GM18520 (cell line): ENCODE data around the gene MTR.

Source experiments
- ATAC-seq: cut with Tn5 transposase; IDR thresholded peaks from one replicate; pipeline ENCODE4 v1.9.1; 2021; ENCODE audit not compliant: unreplicated experiment

The MTR gene

GRCh38 chr1:236795035-236795756 lies at the start of gene MTR:
Gene MTR (plus strand): TSS chr1:236795292. CDS start chr1:236795704, 412 bp downstream.
- ATAC-seq = peak; percentile 97

DNA sequence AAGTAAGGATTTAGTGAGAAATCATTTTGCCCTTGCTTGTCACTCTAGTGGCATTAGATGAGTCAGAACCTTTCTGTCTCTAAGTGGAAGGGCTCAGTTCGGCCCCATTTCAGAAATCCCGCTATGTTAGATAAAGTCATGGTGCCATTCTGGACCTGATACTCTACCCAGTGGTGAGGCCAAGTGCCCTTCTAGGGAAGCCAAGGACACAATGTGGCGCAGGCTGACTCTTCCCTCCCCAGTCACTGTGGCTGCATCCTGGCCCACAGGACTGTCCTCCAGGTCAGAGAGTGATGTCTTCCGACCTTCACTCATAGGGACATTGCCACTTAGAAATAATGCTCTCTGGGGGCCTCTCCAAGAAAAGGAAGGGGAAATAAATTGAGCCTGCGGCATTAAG lies 48.3 kb upstream of the MTR start:
- no peak for ATAC-seq

- ATAC-seq = no peak
Observed at GRCh38 chr1:236747311-236747985, 47.6 kb upstream of the MTR start.

GRCh38 chr1:236748268-236748870 lies 46.7 kb upstream of the MTR start:
- no peak for ATAC-seq

DNA sequence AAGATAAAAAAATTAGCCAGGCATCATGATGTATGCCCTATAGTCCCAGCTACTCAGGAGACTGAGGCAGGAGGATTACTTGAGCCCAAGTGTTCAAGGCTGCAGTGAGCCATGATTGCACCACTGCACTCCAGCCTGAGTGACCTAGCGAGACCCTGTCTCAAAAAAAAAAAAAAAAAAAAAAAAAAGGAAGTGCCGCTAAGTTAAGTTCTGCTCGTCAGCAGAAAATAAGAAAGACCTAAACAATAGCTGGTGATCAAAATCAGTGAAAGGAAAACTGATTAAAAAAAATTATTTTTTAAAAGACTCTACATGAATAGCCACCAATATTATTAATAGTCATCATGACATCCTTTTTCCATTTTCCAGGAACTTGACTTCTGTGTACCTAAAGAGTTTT lies 44.2 kb upstream of the MTR start:
- ATAC-seq = no peak

DNA sequence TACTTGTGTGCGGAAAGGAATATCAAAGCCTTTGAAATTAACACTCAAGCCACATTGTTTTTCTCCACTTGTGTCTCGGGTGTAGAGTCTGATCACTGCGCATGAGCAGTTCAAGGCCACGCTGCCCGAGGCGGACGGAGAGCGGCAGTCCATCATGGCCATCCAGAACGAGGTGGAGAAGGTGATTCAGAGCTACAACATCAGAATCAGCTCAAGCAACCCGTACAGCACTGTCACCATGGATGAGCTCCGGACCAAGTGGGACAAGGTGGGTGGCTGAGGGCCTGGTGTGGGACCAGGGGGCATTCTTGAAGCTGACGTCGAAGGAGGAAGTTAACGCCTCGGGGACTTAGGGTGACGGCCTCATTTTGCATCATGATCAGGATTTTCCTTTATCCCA lies 43.7 kb upstream of the MTR start:
- no peak for ATAC-seq

- no peak for ATAC-seq
Observed at GRCh38 chr1:236751935-236752334, 43.2 kb upstream of the MTR start.

GRCh38 chr1:236753516-236753915 lies 41.6 kb upstream of the MTR start:
- no peak for ATAC-seq

DNA sequence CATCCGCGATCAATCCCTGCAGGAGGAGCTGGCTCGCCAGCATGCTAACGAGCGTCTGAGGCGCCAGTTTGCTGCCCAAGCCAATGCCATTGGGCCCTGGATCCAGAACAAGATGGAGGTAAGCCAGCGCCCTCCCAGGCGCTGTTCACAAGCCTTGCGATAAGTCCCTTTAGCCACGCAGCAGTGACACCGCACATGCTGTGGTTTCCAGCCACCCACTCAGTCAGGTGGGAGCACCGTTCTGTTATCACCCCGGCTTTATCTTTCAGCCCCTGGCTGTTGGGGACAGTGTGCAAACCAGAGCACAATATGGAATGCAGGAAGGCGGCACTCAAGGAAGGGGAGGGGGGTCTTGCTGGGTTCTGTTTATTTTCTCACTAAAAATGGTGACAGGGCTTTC lies 41.1 kb upstream of the MTR start:
- no peak for ATAC-seq

- no peak for ATAC-seq
Observed at GRCh38 chr1:236754525-236755210, 40.4 kb upstream of the MTR start.

DNA sequence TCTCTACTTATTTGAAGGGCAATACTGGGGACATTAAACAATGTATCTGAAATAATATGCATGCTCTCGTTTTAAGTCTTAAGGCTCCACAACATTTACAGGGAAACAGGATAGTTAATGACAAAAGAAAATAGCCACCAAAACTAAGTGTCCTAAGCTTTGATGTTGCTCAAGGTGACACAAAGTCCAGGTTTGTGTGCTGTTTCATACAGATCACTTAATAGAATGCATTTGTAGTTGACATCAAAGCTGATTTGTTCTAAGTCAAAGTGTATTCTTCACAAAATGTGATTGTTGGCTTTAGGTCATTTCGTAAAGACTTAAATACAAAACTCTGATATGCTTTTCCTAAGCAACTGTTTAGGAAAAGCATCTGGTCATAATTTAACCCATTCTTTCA lies 37.5 kb upstream of the MTR start:
- no peak for ATAC-seq

DNA sequence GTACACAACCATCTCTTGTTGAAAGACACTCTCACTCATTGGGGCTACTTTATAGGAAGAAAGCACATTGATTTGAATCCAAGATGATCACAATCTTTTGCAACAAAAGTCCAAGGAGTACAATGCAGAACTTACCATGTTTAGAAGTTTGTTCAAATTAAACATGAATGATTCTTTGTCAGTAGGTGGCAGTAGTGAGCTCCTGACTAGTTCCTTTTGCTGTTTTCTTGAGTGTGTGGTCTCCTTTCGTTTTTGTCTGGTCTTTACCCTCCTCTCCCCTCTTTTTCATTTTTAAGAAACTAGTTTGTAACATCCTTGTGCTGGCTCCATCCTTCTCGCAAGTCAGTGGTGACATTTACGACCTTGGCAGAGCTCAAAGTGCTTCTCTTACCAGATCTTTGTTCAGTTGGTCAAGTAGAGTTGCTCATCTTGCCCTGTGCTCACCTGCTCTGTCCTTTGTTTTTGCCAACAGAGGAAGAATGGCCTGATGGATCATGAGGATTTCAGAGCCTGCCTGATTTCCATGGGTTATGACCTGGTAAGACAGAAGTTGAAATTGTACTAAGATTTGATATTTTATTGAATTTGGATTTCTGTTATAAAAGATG lies 35.7 kb upstream of the MTR start:
- no peak for ATAC-seq

DNA sequence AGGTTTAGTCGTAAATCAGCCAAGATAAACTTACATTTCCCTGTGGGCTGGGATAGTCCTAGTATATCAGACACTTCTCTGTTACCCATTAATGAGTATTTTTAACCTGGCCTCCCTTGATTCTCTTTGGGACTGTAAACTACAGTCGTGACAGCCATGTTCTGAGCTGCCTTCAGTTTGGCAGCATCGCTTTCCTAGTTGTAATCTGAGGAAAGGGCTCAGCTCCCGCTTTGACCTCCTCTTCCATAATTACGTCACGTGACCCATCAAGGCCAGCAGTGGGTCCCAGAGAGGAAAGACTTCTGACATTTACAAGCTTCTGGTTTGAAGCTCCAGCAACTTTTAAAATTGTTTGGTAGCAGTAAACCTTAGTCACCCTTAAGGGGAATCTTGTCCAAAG lies 34.6 kb upstream of the MTR start:
- ATAC-seq = no peak

DNA sequence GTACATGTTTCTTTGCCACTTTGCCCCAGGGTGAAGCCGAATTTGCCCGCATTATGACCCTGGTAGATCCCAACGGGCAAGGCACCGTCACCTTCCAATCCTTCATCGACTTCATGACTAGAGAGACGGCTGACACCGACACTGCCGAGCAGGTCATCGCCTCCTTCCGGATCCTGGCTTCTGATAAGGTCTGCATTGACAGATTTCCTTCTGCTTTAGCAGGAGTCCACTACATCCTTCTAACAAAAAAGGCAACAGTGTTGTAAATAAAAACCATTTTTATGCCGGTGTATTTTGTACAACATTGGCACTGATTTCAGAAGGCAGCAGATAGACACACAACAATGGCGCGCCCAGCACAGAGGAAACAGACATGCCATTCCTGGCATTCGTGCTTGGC lies 34.1 kb upstream of the MTR start:
- no peak for ATAC-seq

DNA sequence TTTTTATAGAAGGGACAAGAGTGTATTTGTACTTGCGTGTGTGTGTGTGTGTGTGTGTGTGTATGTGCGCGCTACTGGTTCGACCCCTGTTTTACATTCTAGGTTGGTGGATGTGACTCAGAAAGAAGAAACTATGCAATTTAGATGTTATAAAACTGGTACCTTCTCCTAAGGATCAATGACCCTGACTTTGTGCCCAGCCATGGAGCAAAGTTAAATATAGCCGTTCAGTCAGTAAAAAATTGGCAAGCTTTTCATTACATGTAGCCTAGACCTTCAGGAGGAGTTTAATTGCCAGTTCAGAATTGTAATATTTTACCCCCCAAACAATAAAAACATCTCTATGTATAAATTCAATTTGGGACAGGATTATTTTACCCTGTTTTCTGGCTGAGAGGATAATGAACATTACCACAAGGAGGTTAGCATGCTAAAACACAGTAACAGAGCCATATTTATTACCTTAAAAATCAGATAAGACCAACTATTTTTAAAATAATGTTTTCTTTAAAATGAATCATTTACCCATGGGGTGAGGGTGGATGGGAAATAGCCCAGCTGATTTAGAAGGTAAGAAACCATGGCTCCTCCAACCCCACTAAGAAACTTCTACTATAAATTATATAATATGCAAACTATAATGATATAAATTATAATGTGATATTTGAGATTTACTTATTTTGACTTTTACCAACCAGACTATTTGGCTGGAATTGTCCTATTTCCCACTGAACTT lies 33.5 kb upstream of the MTR start:
- no peak for ATAC-seq

DNA sequence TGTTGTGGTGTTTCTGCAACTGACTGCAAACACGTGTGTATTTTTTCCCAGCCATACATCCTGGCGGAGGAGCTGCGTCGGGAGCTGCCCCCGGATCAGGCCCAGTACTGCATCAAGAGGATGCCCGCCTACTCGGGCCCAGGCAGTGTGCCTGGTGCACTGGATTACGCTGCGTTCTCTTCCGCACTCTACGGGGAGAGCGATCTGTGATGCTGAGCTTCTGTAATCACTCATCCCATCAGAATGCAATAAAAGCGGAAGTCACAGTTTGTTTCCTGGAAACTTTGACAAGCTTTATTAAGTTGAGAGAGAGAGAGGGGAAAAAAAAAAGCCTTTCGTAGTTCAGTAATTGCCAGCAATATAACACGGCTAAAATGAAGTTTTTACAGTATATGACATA lies 32.7 kb upstream of the MTR start:
- ATAC-seq = no peak

DNA sequence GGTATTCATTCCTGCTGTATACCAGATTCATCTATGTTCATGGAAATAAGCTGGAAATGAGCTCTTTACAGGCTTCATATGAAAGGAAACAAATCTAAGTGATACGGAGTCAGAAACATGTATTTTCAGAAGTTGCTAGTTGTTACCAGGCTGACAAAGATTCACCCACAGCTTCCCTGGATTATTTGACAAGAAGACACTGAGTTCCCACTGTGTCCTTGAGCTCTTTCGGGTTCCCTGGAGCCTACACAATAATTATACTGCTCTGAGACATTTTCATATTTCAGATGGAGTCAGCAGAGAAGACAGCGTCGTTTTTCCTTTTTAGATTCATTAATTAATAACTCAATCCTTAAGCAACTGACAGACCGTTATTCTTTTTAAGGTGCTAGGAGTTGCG lies 29.3 kb upstream of the MTR start:
- ATAC-seq = no peak

DNA sequence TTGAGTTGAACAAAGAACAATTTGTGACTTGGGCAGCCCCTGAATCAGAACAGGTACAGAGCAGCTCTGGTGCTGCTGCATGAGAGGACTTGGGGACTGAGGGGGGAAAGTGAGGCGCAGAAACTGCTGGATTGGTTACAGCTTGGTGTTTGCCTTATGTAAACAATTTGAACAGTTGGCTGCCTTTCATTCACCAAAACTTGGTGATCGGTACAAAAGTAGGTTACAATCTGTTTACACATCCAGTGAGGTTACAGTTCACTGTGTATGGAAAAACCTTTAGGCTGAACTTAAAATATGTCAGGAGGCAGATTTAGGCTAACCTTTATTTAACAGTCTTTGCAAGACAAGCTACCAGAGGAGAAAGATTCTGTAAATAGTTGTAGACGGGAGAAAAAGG lies 28.6 kb upstream of the MTR start:
- ATAC-seq = no peak

DNA sequence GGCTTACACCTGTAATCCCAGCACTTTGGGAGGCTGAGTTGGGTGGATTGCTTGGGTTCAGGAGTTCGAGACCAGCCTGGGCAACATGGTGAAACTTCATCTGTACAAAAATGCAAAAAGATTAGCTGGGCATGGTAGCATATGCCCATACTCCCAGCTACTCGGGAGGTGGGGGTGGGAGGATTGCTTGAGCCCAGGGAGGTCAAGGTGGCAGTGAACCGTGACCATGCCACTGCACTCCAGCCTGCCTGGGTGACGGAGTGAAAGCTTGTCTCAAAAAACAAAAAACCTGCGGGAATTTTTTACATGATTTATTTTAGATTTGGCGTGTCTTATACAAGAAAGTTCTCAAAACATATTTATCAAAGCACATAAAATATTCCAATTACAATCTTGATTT lies 27.8 kb upstream of the MTR start:
- no peak for ATAC-seq

DNA sequence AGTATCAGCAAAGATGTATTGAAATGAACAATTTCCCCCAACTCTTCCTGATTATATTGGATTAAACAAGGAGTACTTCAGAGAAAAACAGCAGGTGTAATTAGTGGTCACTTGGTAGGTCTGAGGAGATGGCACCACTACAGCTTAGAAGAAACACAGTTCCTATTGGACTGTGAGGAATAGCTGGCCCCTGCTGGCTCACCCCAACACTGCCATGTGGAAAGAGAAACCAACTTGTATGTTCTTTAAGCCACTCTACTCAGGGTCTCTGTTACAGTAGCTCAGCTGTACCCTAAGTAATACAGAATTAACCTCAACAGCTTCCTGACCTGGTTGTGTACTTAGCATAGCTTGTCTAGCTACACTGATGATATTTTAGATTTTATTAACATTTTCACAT lies 26.5 kb upstream of the MTR start:
- no peak for ATAC-seq

DNA sequence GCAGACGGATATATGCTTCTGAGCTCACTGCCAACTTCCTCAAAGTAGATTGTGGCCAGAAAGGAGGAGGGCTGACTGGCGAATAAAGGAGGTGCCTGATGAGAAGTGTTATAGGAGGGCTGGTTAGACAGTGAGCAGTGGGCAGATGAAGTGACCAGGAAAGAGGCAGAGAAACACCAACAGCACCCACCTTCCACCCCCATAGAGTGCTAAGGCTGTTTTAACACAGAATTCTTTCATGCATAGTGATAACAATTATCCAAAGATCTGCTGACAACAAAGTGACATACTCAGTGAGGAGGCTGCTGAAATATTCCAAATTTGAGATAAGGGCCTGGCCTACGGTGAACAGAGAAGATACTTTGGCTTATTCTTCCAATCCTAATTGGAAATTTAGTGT lies 21.2 kb upstream of the MTR start:
- ATAC-seq = no peak
